ENCODE measurements around the gene MT1E.

GRCh38 chr16:56625943-56626654 is 518 bp downstream of the MT1E start:
- TF ChIP-seq CTCF (conservative IDR thresholded peaks at IDR 0.05 in 1 of 2, IDR thresholded peaks at IDR 0.05 in 1 of 2; ENCODE audit: low read depth in 1 of 2, low read length in 2 of 2) (no peak), EZH2 (IDR thresholded peaks at IDR 0.05; ENCODE audit: low read length, missing control alignments) (no peak)
